ENCODE results near the gene HOXD8. TPM values are rescaled to one million over a fixed set of nuclear protein-coding genes. Genes with fewer than 3 reads are reported as not detected.
A peak's percentile ranks its signal among the peaks of the same experiment; 100 is the strongest.

The HOXD8 gene
- total and polyA plus RNA-seq, 10 of the 15 experiments (the other 5 are each of a cell fraction or from before 2014, with no cell fraction given), result not detected

- TF ChIP-seq E4F1 (IDR thresholded peaks at IDR 0.05; ENCODE audit: borderline replicate concordance, partially characterized antibody), result no peak
- TF ChIP-seq LARP7 (IDR thresholded peaks at IDR 0.05), result no peak
- TF ChIP-seq HCFC1 (IDR thresholded peaks at IDR 0.05; ENCODE audit: low read length), result no peak
- TF ChIP-seq SIX5 (IDR thresholded peaks at IDR 0.05; ENCODE audit: low read depth, low read length, severe bottlenecking), result no peak
- TF ChIP-seq ETV6 (conservative IDR thresholded peaks at IDR 0.05 in 1 of 2, IDR thresholded peaks at IDR 0.05 in 1 of 2; ENCODE audit: borderline replicate concordance in 1 of 2, low read depth in 1 of 2), result no peak
Measured at GRCh38 chr2:176105078-176105729, 24.3 kb upstream of the HOXD8 start (continued).

- Histone ChIP-seq H3K4me2 (ENCODE audit: control insufficient read depth, insufficient read depth) (peak overlapping the region; percentile 17; the same call in 1 of the 2 replicates), H2AFZ (ENCODE audit: control insufficient read depth, low read depth, low read length) (no peak overlapping the region), H3K79me2 (ENCODE audit: control insufficient read depth, insufficient read depth, low read length) (no peaks in the 10 kb centered on the region), H3K9me3 (replicated peaks; ENCODE audit: control insufficient read depth, insufficient read depth, low read length) (peaks cover 3% of the 10 kb centered on the region; the same call in 1 of the 3 replicates), H3K36me3 (ENCODE audit: control insufficient read depth in 2 of 2, insufficient read depth in 2 of 2, low read length in 1 of 2) (no peaks in the 10 kb centered on the region), H3K4me3 (no peak overlapping the region), H3K4me1 (ENCODE audit: control insufficient read depth, insufficient read depth, low read length) (no peaks in the 10 kb centered on the region), H3K27me3 (replicated peaks in 1 of 2; ENCODE audit: control insufficient read depth in 2 of 2, insufficient read depth in 2 of 2, low read length in 1 of 2) (peaks cover 14 to 34% of the 10 kb centered on the region in 2 experiments), H3K27ac (ENCODE audit: control insufficient read depth, insufficient read depth) (no peak overlapping the region), H4K20me1 (ENCODE audit: control insufficient read depth, insufficient read depth) (no peaks in the 10 kb centered on the region), H3K9ac (ENCODE audit: control insufficient read depth, insufficient read depth, low read length) (no peak overlapping the region)
- ATAC-seq (no peak), FAIRE-seq (no peak), DNase-seq (ENCODE audit: low read depth, low spot score) (no peak)
- BruUV-seq (replicated peaks), result no TSS peak
- 23% methylated on average over 25 of the region's 25 CpGs for WGBS (ENCODE audit: insufficient coverage, insufficient replicate concordance, low lambda C conversion rate, missing lambda C conversion rate)
- in situ Hi-C loops (cut with MboI), result no loop called here
- TF ChIP-seq ZSCAN29 (IDR thresholded peaks at IDR 0.05) (no peak), JUND (IDR thresholded peaks at IDR 0.05; ENCODE audit: low read depth, low read length) (no peak), NFYA (IDR thresholded peaks at IDR 0.05; ENCODE audit: borderline replicate concordance, low read depth, low read length) (no peak), USF1 (IDR thresholded peaks at IDR 0.05; ENCODE audit: borderline replicate concordance, extremely low read length, insufficient read depth, low read depth, low read length) (no peak), HDGF (IDR thresholded peaks at IDR 0.05) (no peak), MTA3 (IDR thresholded peaks at IDR 0.05; ENCODE audit: borderline replicate concordance, low read length) (no peak)
- intact Hi-C loops (cut with micrococcal nuclease; ENCODE audit: unreplicated experiment), result no loop called here
- CTCF ChIA-PET, result no interaction called here
- RAD21 ChIA-PET (ENCODE audit: unreplicated experiment), result no interaction called here
- POLR2A ChIA-PET, result no interaction called here
- SMC1A ChIA-PET (ENCODE audit: uncharacterized antibody, unreplicated experiment), result no interaction called here
Measured at GRCh38 chr2:176105730-176106580, 23.6 kb upstream of the HOXD8 start.
